Measurements from ENCODE around the gene PRICKLE3. TPM values are rescaled to one million over a fixed set of nuclear protein-coding genes. Genes with fewer than 3 reads are reported as not detected.

The PRICKLE3 gene
- total RNA-seq, 1 donor from 2014 or later = 9.7 TPM

GRCh38 chrX:49171752-49172279 is 14.4 kb downstream of the PRICKLE3 start, which contains the start of gene PLP2:
Gene PLP2 (plus strand): TSS chrX:49171898. CDS start chrX:49172001, 103 bp downstream.
- intact Hi-C loops (cut with micrococcal nuclease) = no loop called here
- H3K4me1 ChIP-seq = peaks cover 17% of the 10 kb centered on the region
- DNase-seq = peak; percentile 52

GRCh38 chrX:49167740-49168108 is 18.4 kb downstream of the PRICKLE3 start:
- TF ChIP-seq CTCF (IDR thresholded peaks at IDR 0.05; ENCODE audit: borderline replicate concordance) = no peak
- Histone ChIP-seq H3K9me3 (replicated peaks) (no peaks in the 10 kb centered on the region), H3K4me1 (peaks cover 27% of the 10 kb centered on the region), H3K4me3 (peak overlapping the region; percentile 65), H3K27me3 (ENCODE audit: low read depth) (no peaks in the 10 kb centered on the region), H3K36me3 (no peaks in the 10 kb centered on the region), H3K27ac (replicated peaks) (peak overlapping the region; percentile 95)
- DNase-seq = no peak
- intact Hi-C loops (cut with micrococcal nuclease) = no loop called here

More at GRCh38 chrX:49171752-49172279, 14.4 kb downstream of the PRICKLE3 start, which contains the start of gene PLP2:
- peaks cover 13% of the 10 kb centered on the region for H3K36me3 ChIP-seq
- no peak for TF ChIP-seq CTCF (IDR thresholded peaks at IDR 0.05; ENCODE audit: borderline replicate concordance)
- peak within 1 kb of the TSS; percentile 75 for H3K4me3 ChIP-seq
- no peaks in the 10 kb centered on the region for H3K9me3 ChIP-seq (replicated peaks)
- no peaks in the 10 kb centered on the region for H3K27me3 ChIP-seq (ENCODE audit: low read depth)
- H3K27ac ChIP-seq (replicated peaks) = peak within 1 kb of the TSS; percentile 89

GRCh38 chrX:49166914-49167739 is 19.0 kb downstream of the PRICKLE3 start:
- no peaks in the 10 kb centered on the region for H3K27me3 ChIP-seq (ENCODE audit: low read depth)
- no peaks in the 10 kb centered on the region for H3K9me3 ChIP-seq (replicated peaks)
- intact Hi-C loops (cut with micrococcal nuclease) = no loop called here
- TF ChIP-seq CTCF (IDR thresholded peaks at IDR 0.05; ENCODE audit: borderline replicate concordance) = no peak
- peak overlapping the region; percentile 65 for H3K4me3 ChIP-seq
- no peaks in the 10 kb centered on the region for H3K36me3 ChIP-seq
- peaks cover 24% of the 10 kb centered on the region for H3K4me1 ChIP-seq
- peak overlapping the region; percentile 95 for H3K27ac ChIP-seq (replicated peaks)
- peak; percentile 75 for DNase-seq

- TF ChIP-seq CTCF (IDR thresholded peaks at IDR 0.05; ENCODE audit: borderline replicate concordance) = peak; percentile 46
- no peaks in the 10 kb centered on the region for H3K27me3 ChIP-seq (ENCODE audit: low read depth)
- H3K4me3 ChIP-seq = peak overlapping the region; percentile 65
- DNase-seq = peak; percentile 80
- no peaks in the 10 kb centered on the region for H3K36me3 ChIP-seq
- peak overlapping the region; percentile 95 for H3K27ac ChIP-seq (replicated peaks)
- H3K4me1 ChIP-seq = peaks cover 24% of the 10 kb centered on the region
- intact Hi-C loops (cut with micrococcal nuclease) = no loop called here
- no peaks in the 10 kb centered on the region for H3K9me3 ChIP-seq (replicated peaks)
Observed at GRCh38 chrX:49165901-49166881, 20.0 kb downstream of the PRICKLE3 start.

Measured in left ventricle myocardium inferior (tissue), 1 donor.